WTC11 (cell line): Measurements from ENCODE around the gene APOBEC3C. TPM values are rescaled to one million over a fixed set of nuclear protein-coding genes. Genes with fewer than 3 reads are reported as not detected.
"Not testable (repeated sequence)": the region's sequence is repeated elsewhere in the genome, so short reads cannot be mapped to it uniquely, and the experiment has no call there.

ENCODE experiments used
- ATAC-seq: fragments of 200-7000 bp; cut with Tn5 transposase; 2 replicates; pipeline ENCODE4 v1.10.0; 2021; ENCODE audit warnings: mild to moderate bottlenecking, moderate library complexity
- CTCF ChIA-PET: fragments of 300-600 bp; sonication (Branson Sonifier 250); formaldehyde crosslinking; loops from one replicate; lab custom pipeline; 2021; ENCODE audit warnings: antibody characterized with exemption; lab: Charles Lee
- POLR2A ChIA-PET: fragments of 350-600 bp; sonication (Branson Sonifier 250); formaldehyde crosslinking; loops from one replicate; lab custom pipeline; 2021; ENCODE audit warnings: antibody characterized with exemption; lab: Charles Lee
- DNase-seq: peaks from one replicate; pipeline ENCODE4 v3.0.0; 2021; ENCODE audit warnings: low spot score
- H3K27ac Mint-ChIP-seq: 2 replicates; pipeline ENCODE4 v1.8.0; 2021; ENCODE audit warnings: mixed read lengths
- H3K27me3 Mint-ChIP-seq: 2 replicates; pipeline ENCODE4 v1.8.0; 2021; ENCODE audit warnings: low read depth, mild to moderate bottlenecking, moderate library complexity, mixed read lengths
- H3K36me3 Mint-ChIP-seq: 2 replicates; pipeline ENCODE4 v1.8.0; 2021; ENCODE audit warnings: mixed read lengths
- H3K4me1 Mint-ChIP-seq: 2 replicates; pipeline ENCODE4 v1.8.0; 2022; ENCODE audit warnings: mixed read lengths
- H3K4me3 Mint-ChIP-seq: 2 replicates; pipeline ENCODE4 v1.8.0; 2021; ENCODE audit warnings: mild to moderate bottlenecking, moderate library complexity, mixed read lengths
- H3K9me3 Mint-ChIP-seq: 2 replicates; pipeline ENCODE4 v1.8.0; 2021; ENCODE audit warnings: mixed read lengths
- ATF1 ChIP-seq: sonication (generic); formaldehyde crosslinking; IDR thresholded peaks from 2 replicates; pipeline ENCODE4 v1.8.1; 2023; ENCODE audit warnings: mild to moderate bottlenecking, moderate library complexity, missing genetic modification reagents
- ATF6 ChIP-seq: sonication (generic); formaldehyde crosslinking; IDR thresholded peaks from 2 replicates; pipeline ENCODE4 v1.8.1; 2023; ENCODE audit warnings: mild to moderate bottlenecking, missing genetic modification reagents
- EMX1 ChIP-seq: fragments of 250-450 bp; sonication (Bioruptor Pico); IDR thresholded peaks from 2 replicates; pipeline ENCODE4 v1.8.0; 2021; ENCODE audit warnings: mild to moderate bottlenecking
- FOXJ3 ChIP-seq: sonication (generic); formaldehyde crosslinking; IDR thresholded peaks from 2 replicates; pipeline ENCODE4 v1.9.0; 2021; ENCODE audit warnings: missing genetic modification reagents, mild to moderate bottlenecking, borderline replicate concordance
- FOXK1 ChIP-seq: sonication (generic); formaldehyde crosslinking; IDR thresholded peaks from 2 replicates; pipeline ENCODE4 v1.8.0; 2022; ENCODE audit warnings: mild to moderate bottlenecking, moderate library complexity, missing genetic modification reagents
- FOXP1 ChIP-seq: sonication (generic); formaldehyde crosslinking; IDR thresholded peaks from 2 replicates; pipeline ENCODE4 v1.8.0; 2022; ENCODE audit warnings: missing genetic modification reagents, mild to moderate bottlenecking, moderate library complexity, borderline replicate concordance
- FOXP4 ChIP-seq: sonication (generic); formaldehyde crosslinking; IDR thresholded peaks from 2 replicates; pipeline ENCODE4 v1.8.0; 2022; ENCODE audit warnings: mild to moderate bottlenecking, missing genetic modification reagents
- GABPB1 ChIP-seq: sonication (generic); formaldehyde crosslinking; IDR thresholded peaks from 2 replicates; pipeline ENCODE4 v1.8.1; 2023; ENCODE audit warnings: mild to moderate bottlenecking, missing genetic modification reagents
- GRHL2 ChIP-seq: fragments of 250-450 bp; sonication (Bioruptor Pico); IDR thresholded peaks from 2 replicates; pipeline ENCODE4 v1.8.0; 2022; ENCODE audit warnings: mild to moderate bottlenecking, moderate library complexity; ENCODE audit not compliant: insufficient replicate concordance, severe bottlenecking
- HMGA2 ChIP-seq: fragments of 250-450 bp; sonication (Bioruptor Pico); IDR thresholded peaks from 2 replicates; pipeline ENCODE4 v1.4.0; 2021; ENCODE audit warnings: mild to moderate bottlenecking, moderate library complexity
- MAX ChIP-seq: sonication (generic); formaldehyde crosslinking; IDR thresholded peaks from 2 replicates; pipeline ENCODE4 v1.8.0; 2022; ENCODE audit warnings: mild to moderate bottlenecking, missing genetic modification reagents
- NR1H2 ChIP-seq: sonication (generic); formaldehyde crosslinking; IDR thresholded peaks from 2 replicates; pipeline ENCODE4 v1.9.0; 2021; ENCODE audit warnings: mild to moderate bottlenecking, moderate library complexity, missing genetic modification reagents
- NR3C1 ChIP-seq: sonication (generic); formaldehyde crosslinking; conservative IDR thresholded peaks from 2 replicates; pipeline ENCODE4 v1.8.1; 2023; ENCODE audit warnings: low read depth, mild to moderate bottlenecking, missing genetic modification reagents
- RORB ChIP-seq: fragments of 250-450 bp; sonication (Bioruptor Pico); IDR thresholded peaks from 2 replicates; pipeline ENCODE4 v1.9.0; 2021; ENCODE audit warnings: mild to moderate bottlenecking
- STAT6 ChIP-seq: sonication (generic); formaldehyde crosslinking; conservative IDR thresholded peaks from 2 replicates; pipeline ENCODE4 v1.8.1; 2023; ENCODE audit warnings: mild to moderate bottlenecking, low read depth, missing genetic modification reagents, moderate library complexity
- TEAD4 ChIP-seq: sonication (generic); formaldehyde crosslinking; IDR thresholded peaks from 2 replicates; pipeline ENCODE4 v1.8.0; 2022; ENCODE audit warnings: mild to moderate bottlenecking, missing genetic modification reagents
- ZBTB21 ChIP-seq: sonication (generic); formaldehyde crosslinking; IDR thresholded peaks from 2 replicates; pipeline ENCODE4 v1.8.1; 2023; ENCODE audit warnings: mild to moderate bottlenecking, missing genetic modification reagents, borderline replicate concordance
- ZBTB43 ChIP-seq: sonication (generic); formaldehyde crosslinking; IDR thresholded peaks from 2 replicates; pipeline ENCODE4 v1.8.1; 2023; ENCODE audit warnings: mild to moderate bottlenecking, missing genetic modification reagents
- ZNF121 ChIP-seq: sonication (generic); formaldehyde crosslinking; IDR thresholded peaks from 2 replicates; pipeline ENCODE4 v1.8.0; 2023; ENCODE audit warnings: missing genetic modification reagents
- ZNF281 ChIP-seq: sonication (generic); formaldehyde crosslinking; IDR thresholded peaks from 2 replicates; pipeline ENCODE4 v1.8.0; 2023; ENCODE audit warnings: mild to moderate bottlenecking, missing genetic modification reagents
- total RNA-seq: library from RNA; stranded (reverse); gene quantifications from 3 replicates; pipeline ENCODE4 v1.2.3, GENCODE V29; 2021

The APOBEC3C gene
- total RNA-seq, 1 experiment from 2014 or later: 33.4 TPM

- H3K36me3 Mint-ChIP-seq, H3K9me3 Mint-ChIP-seq, DNase-seq, H3K27ac Mint-ChIP-seq, POLR2A ChIA-PET, H3K4me3 Mint-ChIP-seq, H3K27me3 Mint-ChIP-seq, ATAC-seq: not testable (repeated sequence)
- CTCF ChIA-PET: interaction anchor here (0.6 to 1.3 kb wide), 4 partner anchors 18 to 89 kb away, joined by 3 to 7 read pairs (median 6); no protein-coding TSS in a partner anchor
- peaks cover 68% of the 10 kb centered on the region for H3K4me1 Mint-ChIP-seq
These were observed 35.4 kb downstream of the APOBEC3C start for GRCh38 chr22:39049486-39049885.

- CTCF ChIA-PET: interaction anchor here (0.6 kb wide), 1 partner anchor 17 kb away, joined by 3 read pairs; no protein-coding TSS in a partner anchor
- Mint-ChIP-seq H3K4me1 (peaks cover 46% of the 10 kb centered on the region), H3K4me3 (peak overlapping the region; percentile 37; the same call in 1 of the 2 replicates), H3K27ac (peak overlapping the region; percentile 76)
- H3K27me3 Mint-ChIP-seq, H3K9me3 Mint-ChIP-seq, POLR2A ChIA-PET, H3K36me3 Mint-ChIP-seq: not testable (repeated sequence)
- TF ChIP-seq ZNF121 (peak; percentile 85), ZBTB21 (peak; percentile 91), MAX (CRISPR knock-in tag) (peak; percentile 28; the same call in 1 of the 2 replicates), STAT6 (CRISPR knock-in tag) (0 out of 2 replicates have a peak, but pooled peaks have one; percentile 44)
- DNase-seq (peak; percentile 54), ATAC-seq (peak; percentile 68)
These were observed 37.9 kb downstream of the APOBEC3C start for GRCh38 chr22:39051844-39052495.

GRCh38 chr22:39055658-39056057, 41.6 kb downstream of the APOBEC3C start:
- ChIA-PET CTCF (no interaction called here), POLR2A (no interaction called here)
- no peak for DNase-seq
- Mint-ChIP-seq H3K27ac (no peak overlapping the region), H3K27me3 (peaks cover 5% of the 10 kb centered on the region; the same call in 1 of the 2 replicates), H3K36me3 (no peaks in the 10 kb centered on the region; the same call in none of the 2 replicates), H3K4me1 (peaks cover 24% of the 10 kb centered on the region), H3K4me3 (no peak overlapping the region), H3K9me3 (no peaks in the 10 kb centered on the region)
- ATAC-seq: no peak
- TF ChIP-seq FOXP1 (CRISPR knock-in tag) (no peak), GRHL2 (CRISPR knock-in tag) (no peak), RORB (CRISPR knock-in tag) (no peak), ATF1 (CRISPR knock-in tag) (no peak), GABPB1 (CRISPR knock-in tag) (no peak), HMGA2 (CRISPR knock-in tag) (no peak), EMX1 (no peak), ZBTB43 (no peak), NR1H2 (no peak), FOXJ3 (no peak), TEAD4 (CRISPR knock-in tag) (no peak), ZNF121 (no peak), ZNF281 (no peak), NR3C1 (CRISPR knock-in tag) (no peak), FOXK1 (CRISPR knock-in tag) (no peak), ATF6 (CRISPR knock-in tag) (no peak), FOXP4 (CRISPR knock-in tag) (no peak)
